HG02884 (cell line): ENCODE measurements around the gene GCN1.

Source experiments
- ATAC-seq: cut with Tn5 transposase; IDR thresholded peaks from one replicate; pipeline ENCODE4 v1.9.1; 2021; ENCODE audit warnings: mild to moderate bottlenecking, moderate library complexity; ENCODE audit not compliant: unreplicated experiment

Gene GCN1

DNA sequence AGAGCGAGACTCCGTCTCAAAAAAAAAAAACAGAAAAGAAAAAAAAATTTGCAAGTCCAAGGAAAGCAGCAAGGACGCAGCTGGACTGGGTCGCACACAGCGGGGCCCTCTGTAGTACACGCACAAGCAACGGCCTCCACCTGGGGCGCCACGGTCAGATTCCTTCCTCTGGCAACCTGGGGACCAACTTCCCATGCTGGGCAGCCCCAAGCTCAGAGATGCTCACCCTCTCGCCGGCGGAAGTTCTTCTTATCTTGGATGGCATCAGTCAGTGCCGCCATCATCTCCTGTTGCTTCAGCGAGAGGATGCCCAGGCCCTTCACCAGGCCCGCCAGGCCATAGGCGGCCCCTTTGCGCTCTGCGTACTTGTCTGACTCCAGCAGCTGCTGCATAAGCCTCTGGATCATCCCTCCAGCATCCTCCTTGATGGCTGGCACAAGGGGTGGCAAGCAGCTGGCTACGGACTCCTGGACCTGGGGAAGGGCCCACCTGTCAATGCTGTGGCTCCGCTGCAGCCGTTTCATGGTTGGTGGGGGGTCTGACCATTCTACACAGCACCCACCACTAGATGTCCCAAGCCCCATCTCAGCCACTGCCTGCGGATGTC is 43.5 kb downstream of the GCN1 start:
- no peak for ATAC-seq

DNA sequence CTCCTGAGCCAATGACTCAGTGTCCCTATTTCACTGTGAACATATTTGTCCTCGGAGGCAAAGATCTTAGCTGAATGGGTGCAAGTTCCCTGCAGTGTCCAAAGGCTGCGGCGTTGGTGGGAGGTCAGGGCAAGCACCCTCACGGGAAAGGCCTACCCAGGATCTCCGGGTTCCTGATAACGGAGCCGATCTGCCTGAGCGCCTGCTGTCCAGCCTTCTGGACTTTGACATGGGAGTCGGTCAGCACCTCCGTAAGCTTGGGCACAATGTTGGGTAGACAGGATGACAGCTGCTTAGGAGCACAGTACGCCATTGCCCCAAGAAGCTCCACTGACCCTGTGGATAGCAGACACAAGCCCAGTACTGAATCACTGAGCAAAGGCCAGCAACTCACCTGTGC is 46.5 kb downstream of the GCN1 start:
- ATAC-seq = no peak

DNA sequence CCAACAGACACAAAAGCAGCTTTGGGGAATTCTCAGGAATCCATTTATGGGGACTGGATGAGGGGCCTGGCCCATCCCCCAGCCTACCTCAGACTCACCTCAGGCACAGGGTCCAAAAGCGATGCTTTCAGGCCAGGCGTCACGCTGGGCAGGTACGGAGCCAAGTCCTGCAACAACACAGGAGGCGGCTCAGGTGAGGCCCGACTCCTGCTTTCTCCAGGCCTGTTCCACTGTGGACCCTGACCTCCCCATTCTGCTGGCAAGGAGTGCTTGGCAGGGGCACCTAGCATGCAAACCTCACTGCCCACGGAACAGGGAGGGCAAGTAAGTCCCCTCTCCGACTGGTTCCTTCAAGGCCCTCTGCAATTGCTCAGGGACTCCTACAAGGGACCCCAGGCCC is 49.4 kb downstream of the GCN1 start:
- ATAC-seq = no peak

DNA sequence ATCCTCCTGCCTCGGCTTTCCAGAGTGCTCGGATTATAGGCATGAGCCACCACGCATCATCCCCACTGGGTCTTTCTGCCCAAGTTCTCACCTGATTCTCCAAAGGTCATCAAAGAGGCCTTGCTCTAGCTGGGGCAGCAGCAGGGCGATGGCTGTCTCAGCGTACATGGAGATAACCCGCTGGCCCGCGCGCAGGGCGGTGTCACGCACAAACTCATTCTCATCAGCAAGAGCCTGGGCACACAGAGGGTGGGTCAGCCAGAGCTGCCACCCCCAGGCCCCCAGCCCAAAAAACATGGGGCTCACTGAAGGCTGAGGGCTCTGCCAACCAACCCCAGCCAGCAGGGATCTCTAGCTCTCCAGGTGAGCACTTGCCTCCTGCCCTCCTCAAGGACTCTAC is 50.3 kb downstream of the GCN1 start:
- no peak for ATAC-seq

DNA sequence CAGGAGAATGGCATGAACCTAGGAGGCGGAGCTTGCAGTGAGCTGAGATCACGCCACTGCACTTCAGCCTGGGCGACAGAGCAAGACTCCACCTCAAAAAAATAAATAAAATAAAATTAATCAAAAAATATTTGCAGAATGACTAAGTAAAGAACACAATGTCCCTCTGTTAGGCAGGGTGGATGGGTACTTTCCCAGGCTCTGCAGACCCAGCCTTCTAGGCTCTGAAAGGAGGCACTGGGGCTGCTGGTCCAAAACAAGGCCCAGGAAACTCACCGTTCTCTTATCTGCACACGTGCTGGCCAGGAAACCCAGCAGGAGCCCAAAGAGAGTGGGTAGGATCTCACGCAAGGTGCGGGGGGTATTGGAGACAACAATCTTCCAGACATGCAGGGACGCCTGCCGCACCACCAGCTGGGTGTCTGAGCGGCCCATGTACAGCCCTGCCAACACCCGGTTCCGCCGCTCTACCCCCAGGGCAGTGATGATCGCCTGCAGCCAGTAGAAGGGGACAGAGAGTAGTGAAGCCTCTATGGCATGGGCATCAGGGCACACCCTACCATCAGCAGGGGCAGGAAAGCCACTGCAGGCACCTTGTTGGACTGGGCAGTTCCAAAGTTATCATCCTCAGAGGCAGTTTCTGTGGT is 52.2 kb downstream of the GCN1 start:
- no peak for ATAC-seq

DNA sequence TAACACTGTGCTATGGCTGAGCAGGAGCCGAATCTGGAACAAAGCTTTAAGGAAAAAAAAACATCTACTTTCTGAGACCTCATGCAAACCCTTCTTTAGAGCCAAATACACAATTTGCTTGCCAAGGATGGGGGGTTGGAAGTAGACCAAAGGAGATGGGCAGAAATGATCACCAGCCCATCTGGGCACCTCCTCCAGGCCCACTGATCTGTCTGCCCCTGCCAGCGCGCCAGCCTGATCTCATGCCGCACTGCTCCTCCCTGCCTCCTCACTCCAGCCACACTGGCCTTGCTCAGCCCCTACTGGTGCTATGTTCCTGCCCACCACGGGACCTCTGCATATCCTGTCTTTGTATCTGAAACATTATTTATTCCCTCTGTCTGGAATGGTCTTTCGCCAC is 53.2 kb downstream of the GCN1 start:
- ATAC-seq = no peak

DNA sequence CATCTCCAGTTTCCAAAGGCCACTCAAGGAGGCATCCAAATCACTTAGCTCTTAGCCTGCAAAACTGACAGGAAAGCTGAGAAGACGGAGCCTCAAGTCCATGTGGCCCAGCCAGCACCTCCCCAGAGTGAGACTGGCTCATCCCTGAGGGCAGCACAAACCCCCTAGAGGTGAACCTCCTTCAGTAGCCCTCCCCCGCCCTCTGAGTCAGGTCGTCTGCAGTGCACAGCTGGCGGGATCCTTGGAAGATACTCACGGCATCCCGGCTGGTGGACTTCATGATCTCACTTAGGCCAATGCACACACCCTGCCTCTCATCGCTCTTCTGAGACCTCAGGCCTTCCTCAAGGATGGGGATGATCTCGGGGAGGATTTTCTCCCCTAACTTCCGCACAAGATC is 53.9 kb downstream of the GCN1 start:
- no peak for ATAC-seq

DNA sequence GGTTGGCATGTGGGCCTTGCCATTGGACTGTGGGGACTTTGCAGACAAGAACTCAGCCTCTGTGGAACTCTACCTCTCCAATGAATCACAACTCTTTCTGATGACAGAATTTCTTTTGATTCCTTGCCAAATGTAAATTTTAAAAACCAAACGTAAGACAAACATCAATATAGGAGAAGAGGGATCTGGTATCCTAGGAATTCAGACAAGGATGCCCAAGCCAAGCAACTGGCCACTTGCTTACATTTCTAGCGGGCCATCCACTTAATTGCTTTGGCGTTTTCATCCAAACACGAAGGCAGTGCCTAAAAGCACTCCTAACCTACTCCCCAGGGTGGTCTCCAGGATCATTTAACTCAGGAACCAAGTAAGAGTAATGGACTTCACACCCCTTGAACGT is 54.6 kb downstream of the GCN1 start:
- no peak for ATAC-seq

DNA sequence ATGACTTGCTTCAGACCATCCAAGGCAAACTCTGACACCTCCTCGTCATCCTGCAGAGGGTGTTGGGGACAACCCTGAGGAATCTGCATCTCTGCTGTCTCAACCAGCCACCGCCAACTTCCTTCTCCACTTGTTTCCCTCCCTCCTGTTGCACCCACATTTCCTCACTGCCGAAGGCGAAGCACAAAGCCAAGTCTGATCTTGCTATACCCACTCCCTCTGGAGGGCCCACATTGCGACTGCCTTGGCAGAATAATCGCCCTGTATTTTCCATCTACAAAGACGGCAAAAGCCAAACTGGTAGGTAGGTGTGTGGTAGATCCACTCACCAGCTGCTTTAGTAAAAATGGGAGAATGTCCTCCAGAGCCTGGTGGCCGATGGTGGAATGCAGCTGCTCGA is 56.1 kb downstream of the GCN1 start:
- no peak for ATAC-seq

DNA sequence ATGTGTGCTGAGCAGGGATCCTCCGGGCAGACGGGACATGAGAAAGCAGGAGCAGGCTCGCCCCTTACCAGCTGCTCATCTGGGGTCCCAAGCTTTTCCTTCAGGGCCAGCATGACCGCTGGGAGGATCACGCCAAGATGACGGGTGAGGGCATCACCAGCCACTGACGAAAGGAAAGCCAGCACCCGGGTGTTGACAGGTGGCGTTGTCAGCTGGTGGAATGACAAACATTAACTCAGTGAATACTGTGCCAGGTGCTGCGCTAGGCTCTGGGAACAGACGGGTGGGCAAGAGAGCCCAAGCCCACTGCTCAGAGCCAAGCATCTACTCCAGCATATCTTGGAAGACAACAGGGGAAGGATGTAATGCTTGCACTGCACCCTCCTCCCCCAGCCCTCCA is 56.7 kb downstream of the GCN1 start:
- no peak for ATAC-seq

DNA sequence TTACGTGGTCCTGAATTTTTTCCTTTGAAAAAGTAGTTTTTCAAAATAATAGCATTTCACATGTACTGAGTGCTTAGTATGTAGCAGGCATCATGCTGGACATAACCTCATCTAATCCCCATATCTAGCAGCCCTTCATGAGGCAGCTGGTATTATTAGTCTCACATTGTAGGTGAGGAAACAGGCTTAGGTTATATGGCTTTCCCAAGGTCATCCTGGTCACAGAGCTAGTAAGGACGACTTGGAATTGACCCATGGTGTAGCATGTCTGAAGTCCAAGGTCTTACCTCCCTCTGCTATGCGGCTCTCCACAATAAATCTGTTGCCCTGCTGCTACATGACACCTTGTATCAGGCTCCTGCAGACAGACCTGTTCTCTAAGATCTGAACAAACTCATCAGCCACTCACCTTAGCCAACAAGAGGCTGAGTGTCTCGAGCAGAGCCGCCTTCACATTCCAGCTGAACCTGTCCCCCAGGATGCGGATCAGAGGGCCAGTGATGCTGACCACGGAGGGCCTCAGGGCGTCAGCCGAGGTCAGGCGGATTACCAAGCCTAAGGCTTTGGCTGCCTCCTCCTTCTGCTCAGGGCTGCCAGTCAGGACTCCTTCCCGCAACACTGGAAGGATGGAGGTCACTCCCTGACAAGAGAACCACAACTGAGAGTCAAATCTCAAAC is 58.3 kb downstream of the GCN1 start:
- ATAC-seq = no peak

DNA sequence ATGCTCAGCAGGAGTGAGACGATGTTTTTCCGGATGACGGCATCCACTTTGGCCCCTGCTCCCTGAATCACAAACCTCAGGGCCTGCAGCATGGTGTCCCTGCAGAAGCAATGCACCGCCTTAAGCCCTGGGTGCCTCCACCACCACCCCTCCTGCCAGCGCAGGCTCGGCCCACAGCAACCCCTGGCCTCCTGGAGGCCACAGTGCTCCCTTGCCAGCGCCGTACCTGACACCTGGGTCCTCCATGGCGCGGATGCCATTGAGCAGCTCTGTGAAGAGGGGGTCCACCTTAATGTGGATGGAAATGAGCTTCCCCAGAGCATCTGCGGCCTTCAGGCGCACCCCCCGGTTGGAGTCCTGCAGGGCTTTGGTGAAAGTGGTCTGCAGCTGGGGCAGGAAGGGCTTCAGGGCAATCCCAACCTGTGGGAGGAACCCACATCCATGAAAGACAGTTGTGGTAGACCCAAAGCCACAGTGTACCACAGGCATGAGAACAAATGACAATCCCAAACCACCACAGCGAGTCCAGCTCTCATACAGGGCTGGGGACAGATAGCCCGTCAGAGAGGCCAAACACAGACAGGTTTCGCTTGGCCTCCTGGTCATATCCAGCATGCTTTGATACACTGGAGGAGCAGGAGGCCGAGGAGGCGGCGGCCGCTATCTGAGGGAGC is 60.1 kb downstream of the GCN1 start:
- ATAC-seq = no peak

DNA sequence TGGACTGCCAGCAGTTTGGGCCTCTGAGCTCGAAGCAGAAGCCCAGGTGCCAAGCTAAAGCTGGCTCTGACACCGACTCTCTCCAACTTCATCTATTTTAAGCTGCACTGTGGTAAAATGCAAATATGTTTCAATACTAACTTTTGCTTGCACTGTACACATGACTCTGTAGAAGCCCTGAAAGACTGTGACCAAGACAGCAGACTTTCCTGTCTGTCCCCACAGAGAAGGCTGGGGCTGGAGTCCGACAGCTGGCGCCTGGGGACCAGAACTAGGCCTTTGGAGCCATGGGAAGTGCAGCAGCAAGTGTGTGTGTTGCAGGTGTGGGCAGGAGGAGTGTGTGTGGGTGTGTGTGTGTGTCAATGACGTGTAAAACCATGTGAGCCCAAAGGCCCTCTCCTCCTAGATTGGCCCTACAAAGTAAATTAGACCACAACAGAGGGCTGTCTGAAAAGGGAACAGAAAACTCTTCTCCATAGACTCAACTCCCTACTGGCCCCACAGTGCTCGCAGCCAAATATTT is 61.6 kb downstream of the GCN1 start:
- peak; percentile 90 for ATAC-seq

DNA sequence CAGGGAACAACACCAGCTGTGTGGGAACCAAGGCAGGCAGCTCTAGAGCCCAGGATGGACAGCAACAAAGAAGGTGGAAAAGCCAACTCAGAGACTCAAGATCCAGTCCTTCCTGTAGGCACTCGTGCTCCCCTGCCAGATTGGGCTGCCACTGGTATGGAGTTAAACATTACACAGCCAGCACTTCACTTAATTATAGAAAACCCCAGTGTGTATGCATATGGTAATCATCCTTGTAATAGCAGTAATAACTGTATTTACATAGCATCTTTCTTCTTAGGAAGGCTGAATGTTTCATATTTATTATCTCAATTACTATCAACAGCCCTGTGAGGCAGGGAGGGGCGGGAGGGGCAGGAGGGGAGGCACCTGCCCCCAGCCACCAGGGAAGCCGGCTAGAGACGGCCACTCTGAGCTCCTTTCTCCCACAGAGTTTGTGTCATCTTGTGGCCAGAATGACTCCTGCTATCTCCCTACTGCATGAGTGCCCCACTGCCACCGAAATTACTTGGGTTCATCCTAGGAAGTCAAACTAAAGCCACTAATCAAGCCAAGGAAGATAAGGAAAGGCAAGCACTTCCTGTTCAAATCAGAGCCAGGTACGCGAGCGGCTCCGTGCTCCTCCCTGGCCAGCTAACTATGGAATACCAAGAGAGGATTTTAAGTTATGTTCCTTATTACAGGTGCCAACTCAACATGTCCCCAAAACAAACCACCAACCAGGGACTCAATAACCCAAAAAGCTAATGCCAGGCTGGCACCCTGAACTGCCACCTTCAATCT is 62.3 kb downstream of the GCN1 start:
- no peak for ATAC-seq

DNA sequence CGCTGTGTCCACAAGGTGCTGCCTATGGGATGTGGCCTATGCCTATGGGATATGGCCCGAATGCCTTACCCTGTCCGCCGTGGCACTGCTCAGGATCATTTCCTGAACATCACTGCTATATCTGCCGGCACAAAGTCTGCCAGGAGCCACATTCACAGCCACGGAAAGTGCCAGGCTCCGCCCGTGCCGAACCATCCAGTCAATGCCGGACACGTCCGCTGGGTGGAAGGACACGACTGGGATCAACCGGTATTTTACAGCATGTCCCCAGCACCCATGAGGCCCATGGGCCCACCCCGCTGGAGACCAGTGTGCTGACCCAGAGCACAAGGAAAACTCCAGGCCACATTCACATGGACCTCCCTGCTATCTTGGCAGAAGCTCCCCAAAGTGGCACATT is 63.4 kb downstream of the GCN1 start:
- no peak for ATAC-seq

DNA sequence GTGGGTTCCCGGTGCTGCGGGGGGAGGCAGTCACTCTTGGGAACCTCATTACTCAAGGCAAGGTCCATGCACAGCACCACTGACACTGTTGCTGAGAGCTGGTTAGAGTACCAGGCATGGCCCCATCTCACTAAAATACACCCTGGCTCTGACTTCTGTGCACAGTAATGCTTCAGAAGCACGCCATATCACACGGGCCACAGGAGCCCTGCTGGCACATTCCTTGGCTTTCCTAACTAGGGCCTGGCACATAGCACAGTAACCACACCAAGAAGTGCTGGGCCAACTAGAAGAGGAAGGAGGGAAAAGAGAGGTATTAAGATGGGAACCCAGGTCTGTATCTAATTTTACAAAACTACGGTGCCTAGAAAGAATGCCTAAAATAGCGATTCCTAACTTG is 64.5 kb downstream of the GCN1 start:
- ATAC-seq = no peak

DNA sequence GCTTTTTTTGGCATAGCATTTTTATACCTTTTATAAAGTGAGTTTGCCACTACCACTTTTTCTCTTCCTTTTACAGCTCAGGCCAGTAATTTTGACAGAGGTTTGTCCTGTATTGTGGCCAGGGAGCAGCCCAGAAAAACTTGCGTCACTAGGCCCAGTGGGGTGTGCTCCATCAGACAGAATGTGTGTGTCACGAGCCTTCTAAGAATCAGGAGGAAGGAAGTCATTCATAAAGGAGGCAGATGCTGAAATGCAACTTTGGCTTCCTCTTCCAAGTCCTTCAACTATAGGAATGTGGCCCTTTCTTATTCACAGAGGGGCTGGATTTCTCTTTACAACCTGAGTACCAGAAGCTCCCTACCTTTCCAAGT is 67.9 kb downstream of the GCN1 start:
- ATAC-seq = no peak

DNA sequence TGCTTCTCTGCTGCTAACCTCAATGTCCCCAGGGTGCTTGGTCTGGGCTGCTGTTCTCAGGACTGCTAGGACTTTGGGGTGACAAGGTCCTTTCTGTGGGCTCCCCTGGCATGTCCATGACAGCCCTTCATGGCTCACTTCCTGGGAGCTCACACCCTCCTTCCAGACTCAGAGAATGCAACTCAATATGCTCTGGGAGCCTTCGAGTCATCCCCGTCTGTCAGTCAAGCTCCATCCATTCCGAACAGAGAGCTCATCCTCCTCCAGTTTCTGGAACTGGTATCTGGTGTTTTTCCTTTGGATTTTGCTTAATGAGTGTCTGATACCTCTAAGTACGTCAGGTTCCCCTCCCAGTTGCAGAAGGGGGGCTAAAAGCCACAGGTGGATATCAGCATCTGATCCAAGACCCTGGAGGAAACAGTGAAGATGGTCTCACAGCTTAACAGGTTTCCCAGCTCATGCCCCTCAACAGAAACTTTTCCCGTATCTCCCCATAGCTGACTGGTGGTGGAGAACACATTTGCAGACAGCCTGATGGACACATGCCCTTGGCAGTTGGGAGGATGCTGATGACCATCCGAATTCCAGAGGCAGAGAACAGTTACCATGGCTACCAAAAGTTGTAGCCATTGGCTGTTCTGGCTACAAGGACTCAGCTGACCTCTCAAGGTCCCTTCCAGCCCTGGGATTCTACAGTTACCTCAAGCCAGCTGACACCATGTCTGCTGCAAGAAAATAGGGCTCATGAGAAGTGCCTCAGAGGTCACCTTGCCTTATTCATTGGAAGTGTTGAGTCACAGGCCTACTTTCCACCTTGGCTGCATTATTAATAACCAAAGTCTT is 68.5 kb downstream of the GCN1 start:
- no peak for ATAC-seq

DNA sequence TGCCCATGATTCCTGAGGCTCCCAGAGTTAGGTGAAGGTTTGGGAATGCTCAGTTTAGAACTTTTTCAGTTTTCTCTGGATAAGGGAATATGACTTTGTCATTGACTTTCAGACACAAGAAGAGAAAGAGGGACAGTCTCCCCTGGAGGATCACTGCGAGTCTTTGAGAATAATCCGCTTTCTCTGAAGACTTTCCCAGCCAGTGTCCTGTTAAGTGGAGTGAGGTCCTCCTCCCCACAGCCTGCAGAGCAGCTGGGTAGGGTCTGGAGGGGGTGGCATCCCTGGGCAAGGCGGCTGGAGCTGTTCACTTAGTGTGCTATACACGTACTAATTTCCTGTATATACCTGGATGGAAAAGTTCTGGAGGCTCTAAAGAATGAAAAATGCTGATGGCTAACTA is 69.5 kb downstream of the GCN1 start:
- ATAC-seq = no peak

DNA sequence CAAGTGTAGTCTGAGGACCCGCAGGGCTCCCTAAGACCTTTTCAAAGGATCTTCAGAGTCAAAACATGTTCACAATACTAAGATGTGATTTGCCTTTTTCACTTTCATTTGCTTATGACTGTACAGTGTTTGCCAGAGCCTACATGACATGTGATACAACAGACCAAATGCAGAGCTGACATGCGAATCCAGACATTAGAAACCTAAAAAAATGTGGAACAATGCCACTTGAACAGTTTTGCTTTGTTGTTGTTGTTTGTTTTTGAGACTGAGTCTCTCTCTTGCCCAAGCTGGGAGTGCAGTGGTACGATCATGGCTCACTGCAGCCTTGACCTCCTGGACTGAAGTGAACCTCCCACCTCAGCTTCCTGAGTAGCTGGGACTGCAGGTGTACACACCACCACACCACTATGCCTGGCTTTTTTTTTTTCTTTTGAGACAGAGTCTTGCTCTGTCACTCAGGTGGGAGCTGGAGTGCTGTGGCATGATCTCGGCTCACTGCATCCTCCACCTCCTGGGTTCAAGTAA is 72.7 kb downstream of the GCN1 start:
- peak; percentile 42 for ATAC-seq
